ENCODE data around the gene COL11A1. TPM values are rescaled to one million over a fixed set of nuclear protein-coding genes. Genes with fewer than 3 reads are reported as not detected.
"Not testable (repeated sequence)": the region's sequence is repeated elsewhere in the genome, so short reads cannot be mapped to it uniquely, and the experiment has no call there.

The COL11A1 gene
- total and polyA plus RNA-seq, 7 donors: 0.03 to 0.76 (median 0.62) TPM; not detected in 4

- no peak for ATAC-seq
- DNase-seq: no peak
- Histone ChIP-seq H3K27me3 (ENCODE audit: insufficient read depth in 3 of 3, low read length in 2 of 3) (no peaks in the 10 kb centered on the region), H3K4me3 (no peak overlapping the region), H3K9me3 (no peaks in the 10 kb centered on the region), H3K27ac (no peak overlapping the region), H3K4me1 (no peaks in the 10 kb centered on the region), H3K36me3 (ENCODE audit: insufficient read depth in 1 of 2, low read depth in 1 of 2) (no peaks in the 10 kb centered on the region)
- intact Hi-C loops (cut with DNase I): no loop called here
- TF ChIP-seq, protein P1, sequence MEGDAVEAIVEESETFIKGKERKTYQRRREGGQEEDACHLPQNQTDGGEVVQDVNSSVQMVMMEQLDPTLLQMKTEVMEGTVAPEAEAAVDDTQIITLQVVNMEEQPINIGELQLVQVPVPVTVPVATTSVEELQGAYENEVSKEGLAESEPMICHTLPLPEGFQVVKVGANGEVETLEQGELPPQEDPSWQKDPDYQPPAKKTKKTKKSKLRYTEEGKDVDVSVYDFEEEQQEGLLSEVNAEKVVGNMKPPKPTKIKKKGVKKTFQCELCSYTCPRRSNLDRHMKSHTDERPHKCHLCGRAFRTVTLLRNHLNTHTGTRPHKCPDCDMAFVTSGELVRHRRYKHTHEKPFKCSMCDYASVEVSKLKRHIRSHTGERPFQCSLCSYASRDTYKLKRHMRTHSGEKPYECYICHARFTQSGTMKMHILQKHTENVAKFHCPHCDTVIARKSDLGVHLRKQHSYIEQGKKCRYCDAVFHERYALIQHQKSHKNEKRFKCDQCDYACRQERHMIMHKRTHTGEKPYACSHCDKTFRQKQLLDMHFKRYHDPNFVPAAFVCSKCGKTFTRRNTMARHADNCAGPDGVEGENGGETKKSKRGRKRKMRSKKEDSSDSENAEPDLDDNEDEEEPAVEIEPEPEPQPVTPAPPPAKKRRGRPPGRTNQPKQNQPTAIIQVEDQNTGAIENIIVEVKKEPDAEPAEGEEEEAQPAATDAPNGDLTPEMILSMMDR (IDR thresholded peaks at IDR 0.05): no peak
- 68 to 81% (median 69%) methylated on average over 2 of the region's 2 CpGs for WGBS, 3 donors
Observed at GRCh38 chr1:103144681-103145080, 36.4 kb upstream of the COL11A1 start.

DNA sequence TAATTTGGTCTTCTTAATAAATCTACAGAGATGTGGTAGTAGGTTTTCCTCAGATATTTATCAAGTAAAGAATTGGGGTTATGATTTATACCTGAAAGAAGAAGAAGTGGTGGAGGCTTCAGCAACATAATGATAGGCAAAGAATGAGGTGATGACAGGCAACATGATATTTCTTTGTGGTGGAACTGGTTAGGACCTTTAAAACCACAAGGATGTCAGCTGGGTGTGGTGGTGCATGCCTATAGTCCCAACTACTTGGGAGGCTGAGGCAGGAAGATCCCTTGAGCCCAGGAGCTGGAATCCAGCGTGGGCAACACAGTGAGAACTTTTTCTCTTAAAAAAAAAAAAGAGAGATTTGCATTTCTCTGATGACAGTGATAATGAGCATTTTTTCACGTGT is 34.1 kb upstream of the COL11A1 start:
- ATAC-seq (no peak), DNase-seq (no peak)
- TF ChIP-seq, protein P1 (IDR thresholded peaks at IDR 0.05): no peak
- 42 to 58% (median 46%) methylated on average over 2 of the region's 2 CpGs for WGBS, 3 donors
- intact Hi-C loops (cut with DNase I): no loop called here
- H3K27me3 ChIP-seq (ENCODE audit: insufficient read depth in 3 of 3, low read length in 2 of 3): no peaks in the 10 kb centered on the region
- H3K27ac ChIP-seq: no peak overlapping the region
- H3K36me3 ChIP-seq (ENCODE audit: insufficient read depth in 1 of 2, low read depth in 1 of 2): no peaks in the 10 kb centered on the region
- H3K4me1 ChIP-seq: no peaks in the 10 kb centered on the region
- no peak overlapping the region for H3K4me3 ChIP-seq
- H3K9me3 ChIP-seq: no peaks in the 10 kb centered on the region

- intact Hi-C loops (cut with DNase I): no loop called here
- no peak for ATAC-seq
- H3K4me1 ChIP-seq: no peaks in the 10 kb centered on the region
Observed at GRCh38 chr1:103129796-103130195, 21.5 kb upstream of the COL11A1 start.

DNA sequence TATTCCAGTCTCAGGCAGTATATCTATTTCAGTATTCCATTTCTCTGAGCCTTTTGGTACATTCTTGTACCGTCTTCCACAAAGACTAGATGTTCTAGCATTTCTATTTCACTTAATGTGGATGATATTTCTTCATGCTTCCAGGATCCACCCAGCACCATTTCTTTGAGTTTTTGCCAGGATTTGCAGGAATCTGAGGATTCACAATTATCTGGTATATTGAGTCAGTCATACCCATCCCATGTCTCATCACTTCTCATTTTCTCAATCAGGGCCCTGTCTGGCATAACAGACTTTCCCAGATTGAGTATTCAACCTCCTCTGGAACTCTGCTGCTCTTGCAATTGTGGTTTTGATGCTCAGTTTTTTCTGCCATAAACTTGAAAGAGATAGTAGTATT is 20.9 kb upstream of the COL11A1 start:
- DNase-seq: no peak

More at GRCh38 chr1:103129796-103130195, 21.5 kb upstream of the COL11A1 start:
- TF ChIP-seq, protein P1 (IDR thresholded peaks at IDR 0.05): no peak
- 54 to 70% (median 70%) methylated on average over 1 of the region's 1 CpG for WGBS, 3 donors
- Histone ChIP-seq H3K27me3 (ENCODE audit: insufficient read depth in 3 of 3, low read length in 2 of 3) (no peaks in the 10 kb centered on the region), H3K4me3 (no peak overlapping the region), H3K27ac (no peak overlapping the region), H3K9me3 (no peaks in the 10 kb centered on the region), H3K36me3 (ENCODE audit: insufficient read depth in 1 of 2, low read depth in 1 of 2) (no peaks in the 10 kb centered on the region)
- no peak for DNase-seq

DNA sequence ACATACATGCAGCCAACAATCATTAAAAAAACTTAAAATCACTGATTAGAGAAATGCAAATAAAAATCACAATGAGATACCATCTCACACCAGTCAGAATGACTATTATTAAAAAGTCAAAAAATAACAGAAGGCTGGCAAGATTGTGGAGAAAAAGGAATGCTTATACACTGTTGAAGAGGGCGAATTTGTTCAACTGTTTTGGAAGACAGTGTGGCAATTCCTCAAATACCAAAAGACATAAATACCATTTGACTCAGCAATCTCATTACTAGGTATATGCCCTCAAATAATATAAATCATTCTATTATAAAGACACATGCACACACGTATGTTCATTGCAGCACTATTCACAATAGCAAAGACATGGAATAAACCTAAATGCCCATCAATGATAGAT is 19.9 kb upstream of the COL11A1 start:
- H3K9me3 ChIP-seq; DNase-seq; intact Hi-C loops (cut with DNase I); H3K27ac ChIP-seq; H3K4me1 ChIP-seq; H3K27me3 ChIP-seq (ENCODE audit: insufficient read depth in 3 of 3, low read length in 2 of 3); H3K36me3 ChIP-seq (ENCODE audit: insufficient read depth in 1 of 2, low read depth in 1 of 2); ATAC-seq; H3K4me3 ChIP-seq: not testable (repeated sequence)
- WGBS, 3 donors: 70% methylated on average over 2 of the region's 2 CpGs

More for the DNA sequence above, 20.9 kb upstream of the COL11A1 start:
- H3K9me3 ChIP-seq: no peaks in the 10 kb centered on the region
- H3K36me3 ChIP-seq (ENCODE audit: insufficient read depth in 1 of 2, low read depth in 1 of 2): no peaks in the 10 kb centered on the region
- 31 to 60% (median 38%) methylated on average over 1 of the region's 1 CpG for WGBS, 3 donors
- TF ChIP-seq, protein P1 (IDR thresholded peaks at IDR 0.05): no peak
- no peaks in the 10 kb centered on the region for H3K4me1 ChIP-seq
- ATAC-seq: no peak
- H3K27me3 ChIP-seq (ENCODE audit: insufficient read depth in 3 of 3, low read length in 2 of 3): no peaks in the 10 kb centered on the region
- H3K4me3 ChIP-seq: no peak overlapping the region
- H3K27ac ChIP-seq: no peak overlapping the region
- intact Hi-C loops (cut with DNase I): no loop called here

Data from psoas muscle (tissue), 8 donors.